GM23248 (cell line): ENCODE measurements around the gene PTPRD. TPM values are rescaled to one million over a fixed set of nuclear protein-coding genes. Genes with fewer than 3 reads are reported as not detected.

Experiments used
- DNase-seq: peaks from one replicate; pipeline ENCODE4 v3.0.0-alpha.2; 2015
- H2AFZ ChIP-seq: fragments of 200-600 bp; sonication (generic); 2 replicates; pipeline ENCODE4 v1.6.1; 2016; ENCODE audit warnings: antibody characterized with exemption
- H3F3A ChIP-seq: fragments of 200-600 bp; sonication (generic); 2 replicates; pipeline ENCODE4 v1.6.1; 2016; ENCODE audit warnings: mild to moderate bottlenecking, antibody characterized with exemption, mixed run types; ENCODE audit not compliant: insufficient read depth
- H3K27ac ChIP-seq: fragments of 200-600 bp; sonication (generic); 2 replicates; pipeline ENCODE4 v1.5.1; 2016; ENCODE audit warnings: mild to moderate bottlenecking
- H3K27me3 ChIP-seq: fragments of 200-600 bp; sonication (generic); replicated peaks from 2 replicates; pipeline ENCODE4 v1.6.1; 2016; ENCODE audit warnings: mild to moderate bottlenecking; ENCODE audit not compliant: insufficient read depth
- H3K36me3 ChIP-seq: fragments of 200-600 bp; sonication (generic); 2 replicates; pipeline ENCODE4 v1.6.1; 2016; ENCODE audit warnings: low read depth, mild to moderate bottlenecking
- H3K4me1 ChIP-seq: fragments of 200-600 bp; sonication (generic); 2 replicates; pipeline ENCODE4 v1.6.1; 2016; ENCODE audit warnings: mild to moderate bottlenecking; ENCODE audit not compliant: insufficient read depth
- H3K4me2 ChIP-seq: fragments of 200-600 bp; sonication (generic); one replicate; pipeline ENCODE4 v1.6.1; 2016; ENCODE audit warnings: mild to moderate bottlenecking; ENCODE audit not compliant: unreplicated experiment
- H3K4me3 ChIP-seq: fragments of 200-600 bp; sonication (generic); 2 replicates; pipeline ENCODE4 v1.5.1; 2016; ENCODE audit warnings: mild to moderate bottlenecking
- H3K79me2 ChIP-seq: fragments of 200-600 bp; sonication (generic); 2 replicates; pipeline ENCODE4 v1.6.1; 2016; ENCODE audit warnings: mild to moderate bottlenecking; ENCODE audit not compliant: insufficient read depth
- H3K9ac ChIP-seq: fragments of 200-600 bp; sonication (generic); 2 replicates; pipeline ENCODE4 v1.6.1; 2016; ENCODE audit warnings: mild to moderate bottlenecking
- H3K9me2 ChIP-seq: fragments of 200-600 bp; sonication (generic); 2 replicates; pipeline ENCODE4 v1.6.1; 2016; ENCODE audit warnings: mixed run types, mild to moderate bottlenecking, moderate library complexity; ENCODE audit not compliant: insufficient read depth
- H3K9me3 ChIP-seq: fragments of 200-600 bp; sonication (generic); one replicate; pipeline ENCODE4 v1.6.1; 2017; ENCODE audit warnings: low read depth
- H4K20me1 ChIP-seq: fragments of 200-600 bp; sonication (generic); 2 replicates; pipeline ENCODE4 v1.6.0; 2016; ENCODE audit not compliant: insufficient read depth
- EZH2 ChIP-seq: fragments of 200-600 bp; sonication (generic); IDR thresholded peaks from 2 replicates; pipeline ENCODE4 v1.6.1; 2018; ENCODE audit warnings: antibody characterized with exemption, mild to moderate bottlenecking; ENCODE audit not compliant: insufficient read depth, poor library complexity, severe bottlenecking
- EZH2phosphoT487 ChIP-seq: fragments of 200-600 bp; sonication (generic); IDR thresholded peaks from 2 replicates; pipeline ENCODE4 v1.6.1; 2018; ENCODE audit warnings: antibody characterized with exemption, moderate library complexity, mild to moderate bottlenecking, low read depth; ENCODE audit not compliant: insufficient read depth
- WGBS, 2 experiments: methylation state at CpG; one replicate each; pipeline ENCODE4 v1.1.6; 2015 to 2017; ENCODE audit warnings: low lambda C conversion rate in 2 of 2, low coverage in 1 of 2; ENCODE audit errors: missing lambda C conversion rate in 2 of 2; 5-methylcytosine and 5-hydroxymethylcytosine counted together
- in situ Hi-C: fragments of 300-500 bp; cut with MboI; formaldehyde crosslinking; loops from 2 replicates; pipeline ENCODE4 v1.15.0; 2020
- polyA plus RNA-seq: library from polyadenylated mRNA; unstranded; fragments of >200 nt; fragmentation: Nextera tagmentation; extraction: Ambion mirVana; gene quantifications from 2 replicates; pipeline ENCODE4 v1.2.1, GENCODE V29; 2016
- total RNA-seq: library from RNA; depleted of rRNA; stranded (reverse); fragments of >200 nt; shearing (Covaris generic); gene quantifications from 2 replicates; pipeline ENCODE4 v1.2.3, GENCODE V29; 2014

Gene PTPRD
- total and polyA plus RNA-seq, 2 experiments from 2014 or later, result 0.05 TPM; not detected in 1

DNA sequence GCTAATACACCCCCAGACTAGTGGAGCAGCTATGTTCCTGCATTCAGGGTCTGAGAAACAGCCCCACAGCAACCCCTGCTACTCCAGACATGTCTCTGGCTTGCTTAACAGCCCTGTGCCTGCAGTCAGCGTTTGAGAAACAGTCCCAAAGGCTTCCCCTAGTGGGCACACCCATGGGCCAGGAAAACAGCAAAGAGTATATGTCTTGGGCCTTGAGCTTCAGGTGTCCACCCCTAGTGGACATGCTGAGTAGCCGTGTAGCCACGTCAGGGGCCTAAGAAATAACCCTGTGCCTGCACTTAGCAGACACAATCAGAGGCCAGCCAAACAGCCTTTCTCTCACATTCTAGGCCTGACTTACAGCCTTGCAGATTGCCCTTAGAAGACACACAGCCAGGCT, 698.6 kb downstream of the PTPRD start:
- DNase-seq, result no peak
- Histone ChIP-seq H3K4me3 (no peak overlapping the region), H3K4me1 (no peaks in the 10 kb centered on the region), H3K36me3 (no peaks in the 10 kb centered on the region), H3K27me3 (no peaks in the 10 kb centered on the region), H2AFZ (no peak overlapping the region), H3K9me3 (peaks cover 2% of the 10 kb centered on the region), H3K4me2 (no peak overlapping the region), H3F3A (no peaks in the 10 kb centered on the region), H3K79me2 (no peaks in the 10 kb centered on the region), H3K9me2 (no peaks in the 10 kb centered on the region), H4K20me1 (no peaks in the 10 kb centered on the region), H3K27ac (no peak overlapping the region), H3K9ac (no peak overlapping the region)
- 4 to 9% methylated on average over 3 of the region's 3 CpGs for WGBS, 2 experiments
- no peak for TF ChIP-seq EZH2phosphoT487
- no peak for TF ChIP-seq EZH2
- in situ Hi-C loops, result no loop called here

DNA sequence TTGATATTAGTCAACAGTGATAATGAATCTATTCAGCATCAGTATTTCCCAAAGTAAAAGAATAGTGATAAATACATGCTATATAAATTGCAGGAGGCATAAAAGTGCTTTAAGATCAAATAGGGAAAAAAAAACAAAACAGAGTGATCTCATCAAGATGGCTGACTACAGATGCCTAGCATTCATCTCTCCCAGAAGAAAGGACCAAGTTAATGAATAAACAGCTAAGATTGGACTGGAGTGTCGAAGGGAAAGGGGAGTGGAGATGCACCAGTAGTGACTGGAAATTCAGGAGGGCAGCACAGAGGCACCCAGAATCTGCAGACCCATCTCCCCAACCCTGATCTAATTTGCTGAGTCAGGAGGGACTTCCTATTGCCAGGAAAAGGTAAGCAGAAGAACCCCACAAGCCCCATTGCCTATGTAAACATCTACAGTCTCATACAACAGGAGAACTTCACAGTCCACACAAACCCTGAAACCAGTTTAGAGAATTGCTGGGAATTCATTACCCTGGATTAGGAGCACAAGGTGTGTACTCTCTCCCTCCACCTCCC, 699.4 kb downstream of the PTPRD start:
- no peaks in the 10 kb centered on the region for H4K20me1 ChIP-seq
- in situ Hi-C loops, result no loop called here
- no peaks in the 10 kb centered on the region for H3K36me3 ChIP-seq
- H3K9me3 ChIP-seq, result peaks cover 7% of the 10 kb centered on the region
- H3K4me1 ChIP-seq, result no peaks in the 10 kb centered on the region
- no peak overlapping the region for H3K4me3 ChIP-seq
- H3K9ac ChIP-seq, result no peak overlapping the region
- 0% methylated on average over 1 of the region's 1 CpG for whole genome bisulfite sequencing, 2 experiments
- no peak overlapping the region for H3K27ac ChIP-seq
- TF ChIP-seq EZH2phosphoT487, result no peak
- no peak for TF ChIP-seq EZH2
- no peak overlapping the region for H3K4me2 ChIP-seq
- no peaks in the 10 kb centered on the region for H3K9me2 ChIP-seq
- H3F3A ChIP-seq, result no peaks in the 10 kb centered on the region
- no peak overlapping the region for H2AFZ ChIP-seq
- no peaks in the 10 kb centered on the region for H3K27me3 ChIP-seq
- no peak for DNase-seq
- H3K79me2 ChIP-seq, result no peaks in the 10 kb centered on the region

- 0 to 2% methylated on average over 2 of the region's 2 CpGs for WGBS, 2 experiments
- Histone ChIP-seq H2AFZ (no peak overlapping the region), H3K9me2 (no peaks in the 10 kb centered on the region), H3K9me3 (peaks cover 7% of the 10 kb centered on the region), H3K27ac (no peak overlapping the region), H3K4me1 (no peaks in the 10 kb centered on the region), H3K27me3 (no peaks in the 10 kb centered on the region), H3F3A (no peaks in the 10 kb centered on the region), H3K79me2 (no peaks in the 10 kb centered on the region), H4K20me1 (no peaks in the 10 kb centered on the region), H3K36me3 (no peaks in the 10 kb centered on the region), H3K4me2 (no peak overlapping the region), H3K4me3 (no peak overlapping the region), H3K9ac (no peak overlapping the region)
- in situ Hi-C loops, result no loop called here
- DNase-seq, result no peak
- no peak for TF ChIP-seq EZH2phosphoT487
- TF ChIP-seq EZH2, result no peak
Measured at GRCh38 chr9:9912459-9912858, 700.3 kb downstream of the PTPRD start.

DNA sequence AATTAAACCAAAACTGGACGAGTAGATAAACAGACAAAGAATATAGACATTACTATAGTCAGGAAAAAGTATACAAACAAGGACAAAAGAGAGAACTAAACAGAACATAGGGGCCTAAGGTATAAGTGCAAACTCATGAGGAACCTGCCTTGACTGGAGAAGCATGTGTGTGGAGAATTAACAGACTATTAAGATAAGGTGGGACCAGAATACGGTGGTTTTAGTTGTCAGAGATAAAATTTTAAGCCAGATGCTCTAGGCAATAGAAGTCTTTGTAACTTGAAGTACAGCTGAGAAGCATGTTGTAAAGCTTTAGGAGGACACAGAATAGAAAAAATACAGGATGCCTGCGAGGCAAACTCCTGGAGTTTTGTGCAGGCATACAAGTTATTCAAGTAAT, 707.1 kb downstream of the PTPRD start:
- Histone ChIP-seq H3K36me3 (no peaks in the 10 kb centered on the region), H3K9me3 (peaks cover 7% of the 10 kb centered on the region), H3K4me1 (no peaks in the 10 kb centered on the region), H3K27ac (no peak overlapping the region), H2AFZ (no peak overlapping the region), H3K4me3 (no peak overlapping the region), H3K79me2 (no peaks in the 10 kb centered on the region), H3K9me2 (no peaks in the 10 kb centered on the region), H3F3A (no peaks in the 10 kb centered on the region), H3K4me2 (no peak overlapping the region), H3K9ac (no peak overlapping the region), H4K20me1 (no peaks in the 10 kb centered on the region), H3K27me3 (no peaks in the 10 kb centered on the region)
- WGBS, 2 experiments, result 10 to 13% methylated on average over 3 of the region's 3 CpGs
- no peak for DNase-seq
- in situ Hi-C loops, result no loop called here
- TF ChIP-seq EZH2phosphoT487, result no peak
- TF ChIP-seq EZH2, result no peak

DNA sequence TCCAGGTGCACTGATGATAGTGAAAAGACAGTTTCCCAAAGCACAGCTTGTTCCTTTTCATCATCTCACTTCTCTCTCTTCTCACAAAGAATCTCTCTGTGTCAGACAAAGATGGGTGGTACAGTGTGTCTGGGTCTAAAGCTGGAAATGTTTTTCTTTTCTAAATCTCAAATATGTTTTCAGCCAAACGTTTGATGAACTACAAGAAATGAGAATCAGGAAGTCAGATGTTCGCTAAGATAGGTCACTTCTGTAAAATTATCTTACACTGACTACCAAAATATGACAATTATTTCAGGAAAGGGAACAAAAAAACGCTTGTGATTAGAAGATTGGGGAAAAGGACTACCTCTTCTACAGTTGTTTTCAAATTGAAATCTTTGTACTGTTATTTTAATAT, 708.8 kb downstream of the PTPRD start:
- 4 to 6% methylated on average over 3 of the region's 3 CpGs for WGBS, 2 experiments
- Histone ChIP-seq H3K27ac (no peak overlapping the region), H3K9ac (no peak overlapping the region), H3K79me2 (no peaks in the 10 kb centered on the region), H3K4me1 (no peaks in the 10 kb centered on the region), H3K9me3 (peaks cover 3% of the 10 kb centered on the region), H3K9me2 (no peaks in the 10 kb centered on the region), H3K4me2 (no peak overlapping the region), H3K36me3 (no peaks in the 10 kb centered on the region), H3K27me3 (no peaks in the 10 kb centered on the region), H2AFZ (no peak overlapping the region), H3K4me3 (no peak overlapping the region), H3F3A (no peaks in the 10 kb centered on the region), H4K20me1 (no peaks in the 10 kb centered on the region)
- in situ Hi-C loops, result no loop called here
- TF ChIP-seq EZH2 (no peak), EZH2phosphoT487 (no peak)
- no peak for DNase-seq
